ENCODE data around the gene HIC1. TPM values are rescaled to one million over a fixed set of nuclear protein-coding genes. Genes with fewer than 3 reads are reported as not detected.

HIC1 gene
- total and polyA plus RNA-seq, 8 donors = 17.4 to 37.5 (median 24.6) TPM

GRCh38 chr17:2057760-2058585, 3.1 kb downstream of the HIC1 start:
- Histone ChIP-seq H3K4me1 (peaks cover 29 to 81% of the 10 kb centered on the region in 2 donors), H3K4me3 (peak overlapping the region; percentile 7 to 57), H3K9me3 (no peaks in the 10 kb centered on the region), H3K27me3 (peaks cover 8 to 63% of the 10 kb centered on the region in 2 donors), H3K36me3 (peaks cover 0 to 41% of the 10 kb centered on the region in 2 donors), H3K27ac (peak overlapping the region; percentile 66 to 82)
- DNase-seq (peak in 2 of 4 donors; percentile 38 to 81), ATAC-seq (no peak)
- TF ChIP-seq CTCF (IDR thresholded peaks at IDR 0.05) = no peak
- intact Hi-C loops (cut with DNase I) = loop anchor here in 1 of 2 donors (5.0 kb wide), 1 partner anchor 184 kb away; no protein-coding TSS in a partner anchor

- H3K4me3 ChIP-seq = peak overlapping the region; percentile 22 to 57
- TF ChIP-seq CTCF (IDR thresholded peaks at IDR 0.05) = peak; percentile 84 to 91
- DNase-seq (peak in 3 of 4 donors; percentile 73 to 98 (median 89)), ATAC-seq (peak; percentile 65)
- H3K36me3 ChIP-seq = peaks cover 0 to 44% of the 10 kb centered on the region in 2 donors
- peak overlapping the region; percentile 66 to 82 for H3K27ac ChIP-seq
- peaks cover 8 to 54% of the 10 kb centered on the region in 2 donors for H3K27me3 ChIP-seq
- intact Hi-C loops (cut with DNase I) = loop anchor here in 1 of 2 donors (5.0 kb wide), 1 partner anchor 183 kb away; no protein-coding TSS in a partner anchor
- no peaks in the 10 kb centered on the region for H3K9me3 ChIP-seq
- H3K4me1 ChIP-seq = peaks cover 24 to 73% of the 10 kb centered on the region in 2 donors
These were observed 4.0 kb downstream of the HIC1 start for GRCh38 chr17:2058586-2059546.

GRCh38 chr17:2059547-2060384, 4.9 kb downstream of the HIC1 start:
- ATAC-seq (no peak), DNase-seq (no peak)
- H3K27me3 ChIP-seq = peaks cover 8 to 45% of the 10 kb centered on the region in 2 donors
- peaks cover 18 to 64% of the 10 kb centered on the region in 2 donors for H3K4me1 ChIP-seq
- peak overlapping the region; percentile 22 to 57 for H3K4me3 ChIP-seq
- H3K27ac ChIP-seq = peak overlapping the region; percentile 66 to 82
- no peaks in the 10 kb centered on the region for H3K9me3 ChIP-seq
- intact Hi-C loops (cut with DNase I) = loop anchor here in 1 of 2 donors (5.0 kb wide), 1 partner anchor 183 kb away; no protein-coding TSS in a partner anchor
- no peak for TF ChIP-seq CTCF (IDR thresholded peaks at IDR 0.05)
- H3K36me3 ChIP-seq = peaks cover 0 to 52% of the 10 kb centered on the region in 2 donors

- no peak for TF ChIP-seq CTCF (IDR thresholded peaks at IDR 0.05)
- Histone ChIP-seq H3K9me3 (no peaks in the 10 kb centered on the region), H3K36me3 (peaks cover 0 to 57% of the 10 kb centered on the region in 2 donors), H3K27me3 (peaks cover 8 to 39% of the 10 kb centered on the region in 2 donors), H3K27ac (peak overlapping the region; percentile 66 to 82), H3K4me3 (no peak overlapping the region), H3K4me1 (peaks cover 18 to 64% of the 10 kb centered on the region in 2 donors)
- DNase-seq = no peak
- intact Hi-C loops (cut with DNase I) = no loop called here
- no peak for ATAC-seq
These were observed 5.4 kb downstream of the HIC1 start for GRCh38 chr17:2060385-2060658.
